ENCODE results near the gene LZTR1. TPM values are rescaled to one million over a fixed set of nuclear protein-coding genes. Genes with fewer than 3 reads are reported as not detected.

The LZTR1 gene
- total and polyA plus RNA-seq, 2 of the 4 experiments (the other 2 are of a cell fraction): 22.8 to 41.3 TPM

DNA sequence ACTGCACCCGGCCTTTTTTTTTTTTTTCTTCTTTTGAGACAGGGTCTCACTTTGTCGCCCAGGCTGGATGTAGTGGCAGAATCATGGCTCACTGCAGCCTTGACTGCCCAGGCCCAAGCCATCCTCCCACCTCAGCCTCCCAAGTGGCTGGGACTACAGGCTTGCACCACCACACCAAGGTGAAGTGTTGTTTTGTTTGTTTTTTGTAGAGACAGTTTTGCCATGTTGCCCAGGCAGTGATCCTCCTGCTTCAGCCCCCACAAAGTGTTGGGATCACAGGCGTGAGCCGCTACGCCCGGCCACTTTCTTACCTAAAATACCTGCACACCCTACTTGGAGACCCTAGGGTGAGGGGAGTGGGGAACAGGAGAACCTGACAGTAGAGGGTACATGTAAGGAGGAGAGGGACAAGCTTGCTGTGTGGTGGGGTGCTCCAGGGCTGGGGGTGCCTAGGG is 19.6 kb upstream of the LZTR1 start:
- Histone ChIP-seq H4K20me1 (ENCODE audit: insufficient read depth, low read length) (no peaks in the 10 kb centered on the region; the same call in 1 of the 2 replicates), H3K14ac (replicated peaks; ENCODE audit: low read depth, low read length) (no peak overlapping the region), H3K9ac (ENCODE audit: low read depth, low read length) (no peak overlapping the region), H2BK120ac (ENCODE audit: low read depth, low read length) (no peak overlapping the region), H3K27me3 (ENCODE audit: control insufficient read depth, insufficient read depth, low read length) (peaks cover 39% of the 10 kb centered on the region), H3K4ac (ENCODE audit: low read depth, low read length) (no peak overlapping the region), H3K36me3 (ENCODE audit: control insufficient read depth, insufficient read depth, low read length) (no peaks in the 10 kb centered on the region), H3K9me3 (ENCODE audit: control insufficient read depth, insufficient read depth, low read length) (no peaks in the 10 kb centered on the region), H3K27ac (ENCODE audit: insufficient read depth, low read length) (no peak overlapping the region), H3K18ac (ENCODE audit: low read depth, low read length) (no peak overlapping the region), H3K9me1 (ENCODE audit: insufficient read depth, low read length) (no peaks in the 10 kb centered on the region), H3K4me2 (ENCODE audit: low read depth, low read length) (no peak overlapping the region), H3K4me1 (ENCODE audit: control insufficient read depth, insufficient read depth, low read length) (peaks cover 3% of the 10 kb centered on the region; the same call in 1 of the 2 replicates), H4K91ac (ENCODE audit: insufficient read depth, low read depth, low read length) (no peak overlapping the region), H2BK15ac (ENCODE audit: low read depth, low read length) (no peak overlapping the region), H4K5ac (ENCODE audit: low read depth, low read length) (no peak overlapping the region), H4K8ac (ENCODE audit: low read depth in 2 of 2, low read length in 2 of 2) (no peak overlapping the region), H3K4me3 (ENCODE audit: insufficient read depth, low read depth, low read length) (no peak overlapping the region), H3K79me1 (ENCODE audit: low read depth in 1 of 2, low read length in 2 of 2) (no peaks in the 10 kb centered on the region), H3K56ac (ENCODE audit: extremely low read depth, insufficient read depth, low read length) (no peak overlapping the region), H2AFZ (replicated peaks; ENCODE audit: low read length, poor library complexity) (no peak overlapping the region), H2AK9ac (replicated peaks; ENCODE audit: low read depth, low read length, poor library complexity) (no peak overlapping the region), H2BK5ac (ENCODE audit: low read depth, low read length, poor library complexity, severe bottlenecking) (no peak overlapping the region), H2AK5ac (ENCODE audit: low read depth, low read length) (peak overlapping the region; percentile 8; the same call in 1 of the 2 replicates), H3K23ac (ENCODE audit: low read depth, low read length) (no peak overlapping the region), H2BK20ac (ENCODE audit: low read depth, low read length) (no peak overlapping the region)
- ChIA-PET POLR2A (ENCODE audit: unreplicated experiment) (no interaction called here), CTCF (interaction anchor here (0.7 kb wide), 1 partner anchor 159 kb away, joined by 4 read pairs; no protein-coding TSS in a partner anchor)
- BruUV-seq (replicated peaks): no TSS peak
- dilution Hi-C loops (cut with HindIII; ENCODE audit: low sequenced_read_pairs, unreplicated experiment): no loop called here
- in situ Hi-C loops (cut with MboI; ENCODE audit: low sequenced_read_pairs): no loop called here
- intact Hi-C loops (cut with micrococcal nuclease): no loop called here
- no peak for ATAC-seq (ENCODE audit: low read depth)
- no peak for DNase-seq
- TF ChIP-seq MAFK (IDR thresholded peaks at IDR 0.05; ENCODE audit: low read depth, low read length): no peak
- TF ChIP-seq, protein P1, sequence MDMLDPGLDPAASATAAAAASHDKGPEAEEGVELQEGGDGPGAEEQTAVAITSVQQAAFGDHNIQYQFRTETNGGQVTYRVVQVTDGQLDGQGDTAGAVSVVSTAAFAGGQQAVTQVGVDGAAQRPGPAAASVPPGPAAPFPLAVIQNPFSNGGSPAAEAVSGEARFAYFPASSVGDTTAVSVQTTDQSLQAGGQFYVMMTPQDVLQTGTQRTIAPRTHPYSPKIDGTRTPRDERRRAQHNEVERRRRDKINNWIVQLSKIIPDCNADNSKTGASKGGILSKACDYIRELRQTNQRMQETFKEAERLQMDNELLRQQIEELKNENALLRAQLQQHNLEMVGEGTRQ (IDR thresholded peaks at IDR 0.05; ENCODE audit: low read depth, low read length): no peak
- no peak for TF ChIP-seq RAD21 (IDR thresholded peaks at IDR 0.05; ENCODE audit: low read length)
- TF ChIP-seq, protein P2, sequence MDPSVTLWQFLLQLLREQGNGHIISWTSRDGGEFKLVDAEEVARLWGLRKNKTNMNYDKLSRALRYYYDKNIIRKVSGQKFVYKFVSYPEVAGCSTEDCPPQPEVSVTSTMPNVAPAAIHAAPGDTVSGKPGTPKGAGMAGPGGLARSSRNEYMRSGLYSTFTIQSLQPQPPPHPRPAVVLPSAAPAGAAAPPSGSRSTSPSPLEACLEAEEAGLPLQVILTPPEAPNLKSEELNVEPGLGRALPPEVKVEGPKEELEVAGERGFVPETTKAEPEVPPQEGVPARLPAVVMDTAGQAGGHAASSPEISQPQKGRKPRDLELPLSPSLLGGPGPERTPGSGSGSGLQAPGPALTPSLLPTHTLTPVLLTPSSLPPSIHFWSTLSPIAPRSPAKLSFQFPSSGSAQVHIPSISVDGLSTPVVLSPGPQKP (IDR thresholded peaks at IDR 0.05; ENCODE audit: borderline replicate concordance, low read depth, low read length): no peak
- no peak for TF ChIP-seq SMC3 (IDR thresholded peaks at IDR 0.05; ENCODE audit: low read depth, low read length)
- no peak for TF ChIP-seq RFX5 (IDR thresholded peaks at IDR 0.05; ENCODE audit: low read depth, low read length)
- no CpG with 5 or more reads among the region's 6 CpGs for WGBS, 2 experiments (ENCODE audit: extremely low coverage in 2 of 2, insufficient read length in 1 of 2)
